BLaER1 treated with 17β-estradiol and CSF1 and Interleukin-3, amounts not matched to agents 10 nM and 100 nM (cell line): Measurements from ENCODE around the gene GAB3.

Experiments used
- H3K27ac ChIP-seq, 11 experiments: shearing (Covaris generic); formaldehyde crosslinking; 2 replicates each; pipeline ENCODE4 v1.8.1; 2022
- H3K27me3 ChIP-seq, 11 experiments: shearing (Covaris generic); formaldehyde crosslinking; 2 replicates each; pipeline ENCODE4 v1.8.1; 2022
- H3K36me3 ChIP-seq, 11 experiments: shearing (Covaris generic); formaldehyde crosslinking; 2 replicates each; pipeline ENCODE4 v1.8.1; 2022
- H3K4me1 ChIP-seq, 10 experiments: shearing (Covaris generic); formaldehyde crosslinking; 2 replicates each; pipeline ENCODE4 v1.8.1; 2022
- H3K4me2 ChIP-seq, 11 experiments: shearing (Covaris generic); formaldehyde crosslinking; 2 replicates each; pipeline ENCODE4 v1.8.1; 2022
- H3K4me3 ChIP-seq, 10 experiments: shearing (Covaris generic); formaldehyde crosslinking; 2 replicates each; pipeline ENCODE4 v1.8.1; 2022
- H3K9ac ChIP-seq, 11 experiments: shearing (Covaris generic); formaldehyde crosslinking; 2 replicates each; pipeline ENCODE4 v1.8.1; 2022
- H3K9me3 ChIP-seq, 11 experiments: shearing (Covaris generic); formaldehyde crosslinking; replicated peaks in 1 of 11; 2 replicates each; pipeline ENCODE4 v1.8.1; 2022
- H4K20me1 ChIP-seq, 11 experiments: shearing (Covaris generic); formaldehyde crosslinking; 2 replicates each; pipeline ENCODE4 v1.8.1; 2022
- Cebpa-rat ChIP-seq, 11 experiments: shearing (Covaris generic); IDR thresholded peaks; 2 replicates each; pipeline ENCODE4 v1.8.1; 2022

GAB3 gene

DNA sequence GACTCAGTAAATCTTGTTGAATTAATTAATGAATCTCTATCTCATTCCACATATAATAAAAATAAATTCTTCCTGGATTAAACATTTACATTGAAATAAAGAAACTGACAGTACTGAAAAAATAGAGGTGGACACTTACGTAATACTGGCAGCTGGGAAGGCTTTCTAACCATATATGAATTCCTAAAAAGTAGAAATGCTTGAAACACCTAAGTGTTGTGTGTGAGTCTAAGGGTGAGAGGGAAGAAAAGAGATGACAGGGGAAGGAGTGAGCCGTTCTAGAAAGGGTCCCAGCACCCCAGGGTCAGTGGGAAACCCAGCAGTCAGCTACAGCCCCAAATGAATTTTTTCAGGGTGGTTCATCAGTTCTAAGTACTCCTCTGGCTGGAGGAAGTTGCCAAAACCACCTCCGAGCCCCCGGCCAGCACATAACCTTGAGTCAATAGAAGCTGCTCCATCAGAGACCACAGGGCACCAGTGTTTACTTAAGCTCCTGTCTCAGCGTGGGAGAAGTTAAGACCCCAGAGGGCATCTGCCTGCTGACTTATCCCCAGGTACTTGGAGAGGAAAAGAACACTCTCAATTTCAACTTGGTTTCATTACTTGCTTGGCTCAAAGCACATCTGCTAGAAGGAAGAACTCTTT lies 18.3 kb downstream of the GAB3 start:
- Histone ChIP-seq H3K27me3 (peaks cover 95 to 100% (median 100%) of the 10 kb centered on the region in 11 experiments), H3K4me1 (peaks cover 81 to 100% (median 97%) of the 10 kb centered on the region in 10 experiments), H3K36me3 (peaks cover 0 to 22% (median 0%) of the 10 kb centered on the region in 11 experiments; a peak in 4 of 22 replicates), H3K4me3 (peak overlapping the region in 5 of 10 experiments; percentile 0 to 52 (median 17); a peak in 4 of 20 replicates), H3K9ac (peak overlapping the region; percentile 69 to 84 (median 77); a peak in 20 of 22 replicates), H3K27ac (peak overlapping the region; percentile 80 to 95 (median 88); a peak in 21 of 22 replicates), H3K9me3 (peaks cover 0 to 11% (median 0%) of the 10 kb centered on the region in 11 experiments; a peak in 5 of 22 replicates), H3K4me2 (peak overlapping the region; percentile 51 to 90 (median 75)), H4K20me1 (no peaks in the 10 kb centered on the region)
- TF ChIP-seq Cebpa-rat (IDR thresholded peaks at IDR 0.05) = no peak

DNA sequence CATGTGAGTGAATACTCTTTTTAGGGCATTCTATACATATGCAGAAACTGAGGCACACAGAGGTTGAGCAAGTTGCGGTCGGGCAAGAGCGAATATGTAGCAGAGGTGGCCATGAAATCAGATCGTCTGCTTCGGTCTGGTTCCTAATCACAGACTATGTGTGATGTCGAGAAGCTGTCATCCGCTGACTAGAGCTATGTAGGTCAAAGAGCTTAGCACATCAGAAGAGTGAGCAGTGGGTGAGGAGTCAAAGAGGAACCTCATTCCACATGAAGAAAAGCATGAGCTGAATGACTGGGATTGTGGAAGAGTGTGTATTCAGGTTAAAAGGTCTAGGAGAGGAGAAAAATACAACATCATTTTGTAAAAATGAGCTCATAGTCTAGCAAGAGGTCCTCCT lies 19.0 kb downstream of the GAB3 start:
- Histone ChIP-seq H3K27ac (peak overlapping the region in 10 of 11 experiments; percentile 84 to 95 (median 88); a peak in 19 of 22 replicates), H3K27me3 (peaks cover 95 to 100% (median 100%) of the 10 kb centered on the region in 11 experiments), H3K9ac (peak overlapping the region in 7 of 11 experiments; percentile 73 to 84 (median 78); a peak in 9 of 22 replicates), H3K4me3 (no peak overlapping the region), H3K4me2 (peak overlapping the region; percentile 51 to 90 (median 75)), H3K9me3 (peaks cover 0 to 4% (median 0%) of the 10 kb centered on the region in 11 experiments; a peak in 3 of 22 replicates), H4K20me1 (no peaks in the 10 kb centered on the region), H3K36me3 (peaks cover 0 to 15% (median 0%) of the 10 kb centered on the region in 11 experiments; a peak in 2 of 22 replicates), H3K4me1 (peaks cover 74 to 100% (median 97%) of the 10 kb centered on the region in 10 experiments)
- no peak for TF ChIP-seq Cebpa-rat (IDR thresholded peaks at IDR 0.05)

DNA sequence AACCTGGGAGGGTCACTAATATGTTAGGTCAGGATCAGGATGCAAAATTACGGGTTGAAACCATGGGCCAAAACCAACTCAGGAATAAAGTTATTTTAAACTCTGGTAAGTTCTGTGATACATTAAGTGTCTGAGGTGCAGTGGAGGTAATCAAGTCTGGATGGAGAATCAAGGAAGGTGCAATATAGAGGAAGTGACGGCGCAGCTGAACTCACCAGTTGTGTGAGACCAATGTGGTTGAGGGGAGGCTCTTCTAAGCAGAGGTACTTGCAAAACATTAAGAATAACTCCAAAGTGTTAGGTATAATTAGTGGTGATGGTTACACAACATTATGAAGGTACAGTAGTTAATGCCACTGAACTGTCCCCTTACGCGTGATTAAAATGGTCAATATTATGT lies 19.7 kb downstream of the GAB3 start:
- Histone ChIP-seq H3K27ac (peak overlapping the region in 9 of 11 experiments; percentile 52 to 95 (median 88); a peak in 15 of 22 replicates), H4K20me1 (no peaks in the 10 kb centered on the region), H3K4me2 (peak overlapping the region in 9 of 11 experiments; percentile 8 to 90 (median 75); a peak in 16 of 22 replicates), H3K4me1 (peaks cover 67 to 100% (median 96%) of the 10 kb centered on the region in 10 experiments), H3K36me3 (peaks cover 0 to 11% (median 0%) of the 10 kb centered on the region in 11 experiments; a peak in 1 of 22 replicates), H3K9ac (no peak overlapping the region; a peak in 1 of 22 replicates), H3K9me3 (no peaks in the 10 kb centered on the region; a peak in 1 of 22 replicates), H3K27me3 (peaks cover 93 to 100% (median 100%) of the 10 kb centered on the region in 11 experiments), H3K4me3 (0 out of 20 replicates have a peak overlapping the region, but pooled peaks of 1 of the 10 experiments have one; percentile 0)
- no peak for TF ChIP-seq Cebpa-rat (IDR thresholded peaks at IDR 0.05)

DNA sequence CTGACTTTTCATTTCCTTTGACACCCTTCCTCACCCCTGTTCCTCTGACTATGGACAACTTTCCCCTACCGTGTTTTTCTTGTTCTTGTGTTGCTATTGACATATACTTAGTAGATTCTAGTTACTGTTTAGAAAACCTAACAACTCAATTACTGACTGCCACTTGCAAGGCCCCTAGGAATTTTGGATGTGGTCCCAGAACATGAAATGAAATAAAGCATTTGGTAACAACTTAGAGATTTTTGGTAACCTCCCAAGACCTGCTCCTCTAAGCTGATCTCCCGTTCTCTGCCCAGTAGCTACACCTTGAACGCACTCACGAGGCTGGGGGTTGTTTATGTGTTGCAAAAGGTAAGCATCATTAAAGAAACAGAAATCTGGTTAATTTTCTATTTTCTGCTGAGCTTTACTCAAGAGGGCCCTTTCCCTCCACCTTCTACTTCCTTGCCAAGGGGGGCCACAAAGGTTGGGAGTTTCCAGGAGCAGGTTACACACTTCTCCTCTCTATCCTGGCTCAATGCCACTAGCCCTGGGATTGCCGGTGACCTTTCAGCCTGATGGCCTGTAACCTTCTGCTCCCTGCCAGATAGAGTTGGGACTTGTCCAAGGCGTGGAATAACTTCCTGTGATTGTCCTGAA lies 20.5 kb downstream of the GAB3 start:
- H3K27ac ChIP-seq = peak overlapping the region in 9 of 11 experiments; percentile 47 to 95 (median 88); a peak in 15 of 22 replicates
- no peaks in the 10 kb centered on the region; a peak in 1 of 22 replicates for H3K9me3 ChIP-seq
- H4K20me1 ChIP-seq = 0 out of 22 replicates have a peak, but pooled peaks cover 0 to under 1% (median 0%) of the 10 kb centered on the region in 11 experiments
- peaks cover 93 to 100% (median 100%) of the 10 kb centered on the region in 11 experiments for H3K27me3 ChIP-seq
- peak overlapping the region in 2 of 11 experiments; percentile 18 to 23; a peak in 4 of 22 replicates for H3K9ac ChIP-seq
- peak overlapping the region; percentile 8 to 90 (median 72); a peak in 18 of 22 replicates for H3K4me2 ChIP-seq
- H3K36me3 ChIP-seq = peaks cover 0 to 11% (median 0%) of the 10 kb centered on the region in 11 experiments; a peak in 1 of 22 replicates
- peaks cover 59 to 100% (median 95%) of the 10 kb centered on the region in 10 experiments for H3K4me1 ChIP-seq
- no peak overlapping the region for H3K4me3 ChIP-seq
- TF ChIP-seq Cebpa-rat (IDR thresholded peaks at IDR 0.05) = no peak

DNA sequence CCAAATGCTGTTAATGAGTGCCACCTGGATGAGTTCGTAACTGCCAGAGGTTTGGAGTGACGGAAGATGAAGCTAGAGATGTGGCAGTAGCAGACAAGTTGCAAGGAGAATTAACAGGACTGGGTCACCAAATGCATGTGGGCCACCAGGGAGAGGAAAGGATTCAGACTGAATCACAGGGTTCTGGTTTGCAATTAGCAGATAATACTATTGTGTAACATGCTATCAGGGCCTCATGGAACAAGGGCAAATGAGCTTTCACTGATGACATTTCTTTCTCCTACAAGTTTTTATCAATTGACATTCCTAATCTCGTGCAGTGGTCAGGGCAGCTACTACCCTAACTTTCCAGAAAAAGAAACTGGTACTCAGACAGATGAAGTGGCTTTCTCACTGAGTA lies 21.4 kb downstream of the GAB3 start:
- Histone ChIP-seq H3K4me1 (peaks cover 49 to 100% (median 96%) of the 10 kb centered on the region in 10 experiments), H3K9ac (peak overlapping the region in 2 of 11 experiments; percentile 4 to 7; a peak in 2 of 22 replicates), H3K4me2 (peak overlapping the region; percentile 20 to 90 (median 72); a peak in 21 of 22 replicates), H3K36me3 (peaks cover 0 to 11% (median 0%) of the 10 kb centered on the region in 11 experiments; a peak in 1 of 22 replicates), H3K4me3 (no peak overlapping the region), H4K20me1 (0 out of 22 replicates have a peak, but pooled peaks cover 0 to 5% (median 0%) of the 10 kb centered on the region in 11 experiments), H3K9me3 (no peaks in the 10 kb centered on the region; a peak in 1 of 22 replicates), H3K27me3 (peaks cover 94 to 100% (median 100%) of the 10 kb centered on the region in 11 experiments), H3K27ac (peak overlapping the region in 9 of 11 experiments; percentile 3 to 95 (median 88); a peak in 17 of 22 replicates)
- no peak for TF ChIP-seq Cebpa-rat (IDR thresholded peaks at IDR 0.05)

DNA sequence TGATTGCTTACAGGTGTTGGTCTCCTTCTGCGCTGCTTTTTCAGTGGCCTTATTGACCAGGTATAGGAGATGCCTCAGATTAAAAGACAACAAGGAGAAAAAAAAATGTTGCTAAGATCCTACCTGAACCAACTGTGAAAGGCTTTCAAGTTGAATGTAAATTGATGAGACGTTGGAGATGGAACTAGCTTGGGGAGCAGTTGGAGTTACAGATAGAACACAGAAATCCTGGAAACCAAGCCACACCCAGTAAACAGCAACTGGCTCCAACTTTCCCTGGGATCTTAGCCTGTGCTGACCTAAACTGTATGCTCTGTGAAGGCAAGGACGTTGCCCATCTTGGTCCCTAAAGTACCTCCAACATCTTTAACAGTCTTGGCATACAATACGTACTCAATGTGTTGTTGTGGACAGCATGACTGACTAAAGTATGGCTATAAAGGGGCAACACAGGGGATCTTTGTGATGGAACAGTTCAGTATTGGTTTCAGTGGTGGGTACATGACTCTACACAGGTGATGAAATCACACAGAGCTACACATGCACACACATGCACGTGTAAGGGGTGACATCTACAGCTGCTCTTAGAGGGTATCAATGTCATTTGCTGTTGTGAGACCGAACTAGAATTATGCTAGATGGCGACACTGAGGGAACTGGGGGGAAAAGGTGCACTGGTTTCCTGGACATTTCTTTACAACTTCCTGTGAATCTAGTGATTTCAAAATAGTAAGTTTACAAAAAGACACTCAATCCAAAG lies 22.3 kb downstream of the GAB3 start:
- Histone ChIP-seq H3K9ac (peak overlapping the region in 1 of 11 experiments; percentile 8; a peak in 1 of 22 replicates), H3K4me2 (peak overlapping the region in 10 of 11 experiments; percentile 32 to 90 (median 74); a peak in 19 of 22 replicates), H4K20me1 (0 out of 22 replicates have a peak, but pooled peaks cover 0 to 5% (median 0%) of the 10 kb centered on the region in 11 experiments), H3K27ac (peak overlapping the region in 5 of 11 experiments; percentile 47 to 95 (median 93); a peak in 10 of 22 replicates), H3K27me3 (peaks cover 94 to 100% (median 100%) of the 10 kb centered on the region in 11 experiments), H3K4me3 (no peak overlapping the region), H3K4me1 (peaks cover 41 to 100% (median 98%) of the 10 kb centered on the region in 10 experiments), H3K9me3 (peaks cover 0 to under 1% (median 0%) of the 10 kb centered on the region in 11 experiments; a peak in 3 of 22 replicates), H3K36me3 (peaks cover 0 to 11% (median 0%) of the 10 kb centered on the region in 11 experiments; a peak in 1 of 22 replicates)
- no peak for TF ChIP-seq Cebpa-rat (IDR thresholded peaks at IDR 0.05)

DNA sequence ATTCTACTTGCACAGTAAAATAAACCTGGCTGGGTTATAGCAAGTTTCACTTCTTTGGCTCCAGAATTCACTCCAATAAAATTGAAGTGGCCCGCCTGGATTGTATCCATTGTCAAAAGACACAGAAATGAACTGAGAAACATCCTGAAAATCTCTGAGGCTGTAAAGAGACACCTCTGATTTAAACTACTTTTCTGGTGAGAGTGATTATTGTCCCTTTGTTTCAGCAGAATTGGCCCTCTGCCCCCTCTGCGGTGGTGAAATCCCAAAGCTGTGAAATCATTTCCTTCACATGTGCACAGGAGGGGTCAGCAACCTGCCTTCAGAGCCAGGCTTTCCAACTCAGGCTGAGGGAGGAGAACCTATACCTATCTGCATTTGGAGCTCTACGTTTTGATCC lies 23.0 kb downstream of the GAB3 start:
- H3K4me1 ChIP-seq = peaks cover 34 to 100% (median 97%) of the 10 kb centered on the region in 10 experiments
- H3K27me3 ChIP-seq = peaks cover 91 to 100% (median 99%) of the 10 kb centered on the region in 11 experiments
- H3K9me3 ChIP-seq = peaks cover 0 to 6% (median 0%) of the 10 kb centered on the region in 11 experiments; a peak in 4 of 22 replicates
- H3K4me2 ChIP-seq = peak overlapping the region in 9 of 11 experiments; percentile 36 to 90 (median 75); a peak in 19 of 22 replicates
- peaks cover 0 to 11% (median 0%) of the 10 kb centered on the region in 11 experiments; a peak in 1 of 22 replicates for H3K36me3 ChIP-seq
- peak overlapping the region in 2 of 11 experiments; percentile 8 to 24; a peak in 2 of 22 replicates for H3K9ac ChIP-seq
- TF ChIP-seq Cebpa-rat (IDR thresholded peaks at IDR 0.05) = no peak
- peak overlapping the region in 5 of 11 experiments; percentile 7 to 94 (median 45); a peak in 9 of 22 replicates for H3K27ac ChIP-seq
- H4K20me1 ChIP-seq = 0 out of 22 replicates have a peak, but pooled peaks cover 0 to 5% (median 0%) of the 10 kb centered on the region in 11 experiments
- no peak overlapping the region for H3K4me3 ChIP-seq
